B cell (primary cell): ENCODE data around the gene ZBTB4. TPM values are rescaled to one million over a fixed set of nuclear protein-coding genes. Genes with fewer than 3 reads are reported as not detected.

Source experiments
- ATAC-seq: fragments of 200-7000 bp; cut with Tn5 transposase; one replicate; pipeline ENCODE4 v1.10.0; 2021; ENCODE audit warnings: low read depth, mild to moderate bottlenecking, moderate number of reproducible peaks, moderate library complexity
- CTCF ChIA-PET: fragments of 350-600 bp; sonication (Branson Sonifier 250); formaldehyde crosslinking; loops from one replicate; lab custom pipeline; 2021; ENCODE audit warnings: antibody characterized with exemption, inconsistent platforms; lab: Charles Lee
- POLR2A ChIA-PET: fragments of 350-600 bp; sonication (Branson Sonifier 250); formaldehyde crosslinking; loops from one replicate; lab custom pipeline; 2021; ENCODE audit warnings: antibody characterized with exemption; lab: Charles Lee
- DNase-seq: peaks from one replicate; pipeline ENCODE4 v3.0.0; 2013
- H2AFZ ChIP-seq: 2 replicates; pipeline ENCODE4 v1.6.1; 2012; ENCODE audit warnings: mild to moderate bottlenecking, low read depth, low read length; ENCODE audit not compliant: insufficient read depth, poor library complexity, severe bottlenecking
- H3K27ac ChIP-seq, 2 donors: 1 replicate in 1 of 2; 2 replicates in 1 of 2; pipeline ENCODE4 v1.5.1; 2012 to 2013; ENCODE audit warnings: low read length in 2 of 2, mild to moderate bottlenecking in 2 of 2, moderate library complexity in 1 of 2
- H3K27me3 ChIP-seq, 4 experiments: fragments of 200-600 bp in 1 of 4; sonication (generic) in 1 of 4; replicated peaks in 1 of 4; 1 replicate in 2 of 4; 2 replicates in 2 of 4; pipeline versions ENCODE4 v1.6.1 to v1.7.0; 2013 to 2016; ENCODE audit warnings: low read length in 3 of 4, mild to moderate bottlenecking in 2 of 4, mixed read lengths in 1 of 4, moderate library complexity in 1 of 4; ENCODE audit not compliant: insufficient read depth in 4 of 4, control insufficient read depth in 3 of 4; ENCODE audit errors: control extremely low read depth in 1 of 4
- H3K36me3 ChIP-seq, 2 experiments: replicated peaks in 1 of 2; 1 replicate in 1 of 2; 2 replicates in 1 of 2; pipeline versions ENCODE4 v1.6.1 to v1.7.1; 2013; ENCODE audit warnings: low read length in 1 of 2; ENCODE audit not compliant: insufficient read depth in 2 of 2, control insufficient read depth in 1 of 2; ENCODE audit errors: control extremely low read depth in 1 of 2, extremely low read depth in 1 of 2
- H3K4me1 ChIP-seq, 2 donors: fragments of 200-600 bp in 1 of 2; sonication (generic) in 1 of 2; 1 replicate in 1 of 2; 2 replicates in 1 of 2; pipeline versions ENCODE4 v1.5.1 to v1.6.1; 2013 to 2017; ENCODE audit warnings: low read length in 2 of 2; ENCODE audit not compliant: control insufficient read depth in 2 of 2, insufficient read depth in 2 of 2
- H3K4me2 ChIP-seq: replicated peaks from 2 replicates; pipeline ENCODE3; 2012; ENCODE audit warnings: mild to moderate bottlenecking, low read depth, low read length; ENCODE audit not compliant: poor library complexity, severe bottlenecking
- H3K4me3 ChIP-seq, 5 experiments: fragments of 200-600 bp in 1 of 5; sonication (generic) in 1 of 5; 1 replicate in 3 of 5; 2 replicates in 2 of 5; pipeline versions ENCODE4 v1.5.1 to v1.7.0; 2011 to 2016; ENCODE audit warnings: low read length in 4 of 5, mild to moderate bottlenecking in 4 of 5, low read depth in 2 of 5, control low read depth in 1 of 5, moderate library complexity in 1 of 5; ENCODE audit not compliant: insufficient read depth in 1 of 5; ENCODE audit errors: control extremely low read depth in 1 of 5, extremely low read depth in 1 of 5
- H3K79me2 ChIP-seq: fragments of 200-600 bp; sonication (generic); one replicate; pipeline ENCODE4 v1.6.0; 2016; ENCODE audit warnings: low read length; ENCODE audit not compliant: control insufficient read depth, insufficient read depth
- H3K9ac ChIP-seq: fragments of 200-600 bp; sonication (generic); 2 replicates; pipeline ENCODE4 v1.6.1; 2017; ENCODE audit warnings: mild to moderate bottlenecking, low read length, moderate library complexity
- H3K9me3 ChIP-seq, 3 donors: one replicate each; pipeline versions ENCODE4 v1.6.1 to v1.7.1; 2013; ENCODE audit warnings: low read length in 2 of 3; ENCODE audit not compliant: control insufficient read depth in 2 of 3, insufficient read depth in 1 of 3; ENCODE audit errors: control extremely low read depth in 1 of 3
- H4K20me1 ChIP-seq: 2 replicates; pipeline ENCODE4 v1.6.0; 2012; ENCODE audit warnings: mild to moderate bottlenecking, low read length; ENCODE audit not compliant: insufficient read depth, control insufficient read depth, poor library complexity, severe bottlenecking
- H3K27ac Mint-ChIP-seq: one replicate; pipeline ENCODE4 v1.8.0; 2021; ENCODE audit warnings: mixed read lengths
- H3K27me3 Mint-ChIP-seq: one replicate; pipeline ENCODE4 v1.8.0; 2021; ENCODE audit warnings: mixed read lengths
- H3K4me1 Mint-ChIP-seq: one replicate; pipeline ENCODE4 v1.8.0; 2021; ENCODE audit warnings: mixed read lengths
- H3K4me3 Mint-ChIP-seq: one replicate; pipeline ENCODE4 v1.8.0; 2021; ENCODE audit warnings: mixed read lengths
- H3K9me3 Mint-ChIP-seq: one replicate; pipeline ENCODE4 v1.8.0; 2022; ENCODE audit warnings: mixed read lengths; ENCODE audit not compliant: insufficient read depth
- CTCF ChIP-seq: fragments of 200-600 bp; IDR thresholded peaks from one replicate; pipeline ENCODE4 v1.8.0; 2022; ENCODE audit warnings: antibody characterized with exemption, mild to moderate bottlenecking
- EZH2 ChIP-seq: IDR thresholded peaks from 2 replicates; pipeline ENCODE4 v1.6.1; 2012; ENCODE audit warnings: borderline replicate concordance, low read depth, mild to moderate bottlenecking, moderate library complexity, low read length; ENCODE audit not compliant: insufficient read depth, poor library complexity, severe bottlenecking
- WGBS: methylation state at CpG from one replicate; pipeline ENCODE4 v1.1.5; 2013; ENCODE audit warnings: missing lambda C conversion rate; ENCODE audit not compliant: insufficient coverage; 5-methylcytosine and 5-hydroxymethylcytosine counted together
- intact Hi-C: fragments of 100-400 bp; cut with micrococcal nuclease; formaldehyde crosslinking; loops from one replicate; pipeline ENCODE4 v1.10.0; 2022
- polyA plus RNA-seq: library from polyadenylated mRNA; depleted of rRNA; stranded (reverse); fragments of >200 nt; gene quantifications from 2 replicates; pipeline ENCODE4 v1.2.3, GENCODE V29; 2012
- total RNA-seq, 2 donors: library from RNA; stranded (reverse); fragments of 120-200 nt in 1 of 2; gene quantifications; 1 replicate in 1 of 2; 2 replicates in 1 of 2; pipeline versions ENCODE4 v1.2.3 to v1.2.4, GENCODE V29; 2013 to 2022

The ZBTB4 gene
- total and polyA plus RNA-seq, 2 donors (not counting 1 experiment from before 2014, with no cell fraction given): 19.2 to 62.4 TPM

GRCh38 chr17:7502171-7502847, 22.9 kb upstream of the ZBTB4 start:
- intact Hi-C loops: no loop called here
- no peaks in the 10 kb centered on the region for H3K4me1 ChIP-seq
- no peak overlapping the region for H3K4me2 ChIP-seq
- H4K20me1 ChIP-seq: peaks cover 24% of the 10 kb centered on the region
- DNase-seq: no peak
- TF ChIP-seq CTCF (no peak), EZH2 (no peak)
- H3K36me3 ChIP-seq: peaks cover 10 to 86% of the 10 kb centered on the region in 2 experiments
- H3K4me3 Mint-ChIP-seq: no peak overlapping the region
- H3K4me3 ChIP-seq: no peak overlapping the region
- H3K27me3 Mint-ChIP-seq: no peaks in the 10 kb centered on the region
- 94% methylated on average over 18 of the region's 20 CpGs for WGBS
- H3K27ac ChIP-seq: no peak overlapping the region
- peaks cover 8% of the 10 kb centered on the region for H3K79me2 ChIP-seq
- no peaks in the 10 kb centered on the region for H3K9me3 Mint-ChIP-seq
- no peak for ATAC-seq
- no peaks in the 10 kb centered on the region for H3K27me3 ChIP-seq
- no peak overlapping the region for H3K27ac Mint-ChIP-seq
- no peak overlapping the region for H3K9ac ChIP-seq
- POLR2A ChIA-PET: interaction anchor here (0.5 kb wide), 1 partner anchor 14 kb away, joined by 5 read pairs; no protein-coding TSS in a partner anchor
- H3K4me1 Mint-ChIP-seq: no peaks in the 10 kb centered on the region
- H2AFZ ChIP-seq: no peak overlapping the region
- H3K9me3 ChIP-seq: no peaks in the 10 kb centered on the region
- CTCF ChIA-PET: interaction anchor here (1.1 to 1.6 kb wide), 4 partner anchors 10 to 148 kb away, joined by 3 to 6 read pairs (median 4); no protein-coding TSS in a partner anchor

- intact Hi-C loops: no loop called here
Measured at GRCh38 chr17:7501729-7502128, 22.3 kb upstream of the ZBTB4 start.

More at GRCh38 chr17:7501729-7502128, 22.3 kb upstream of the ZBTB4 start:
- no peak overlapping the region for H3K27ac Mint-ChIP-seq
- Histone ChIP-seq H3K4me2 (no peak overlapping the region), H3K4me1 (no peaks in the 10 kb centered on the region), H3K36me3 (peaks cover 10 to 91% of the 10 kb centered on the region in 2 experiments), H3K79me2 (peaks cover 8% of the 10 kb centered on the region), H3K9me3 (no peaks in the 10 kb centered on the region), H4K20me1 (peaks cover 30% of the 10 kb centered on the region), H3K4me3 (no peak overlapping the region), H3K27me3 (no peaks in the 10 kb centered on the region), H3K9ac (no peak overlapping the region), H2AFZ (no peak overlapping the region), H3K27ac (no peak overlapping the region)
- H3K9me3 Mint-ChIP-seq: no peaks in the 10 kb centered on the region
- ChIA-PET POLR2A (no interaction called here), CTCF (interaction anchor here (1.5 to 1.6 kb wide), 2 partner anchors 11 to 13 kb away, joined by 3 to 6 read pairs; no protein-coding TSS in a partner anchor)
- no peaks in the 10 kb centered on the region for H3K4me1 Mint-ChIP-seq
- no peak overlapping the region for H3K4me3 Mint-ChIP-seq
- ATAC-seq (no peak), DNase-seq (no peak)
- 98% methylated on average over 11 of the region's 14 CpGs for WGBS
- TF ChIP-seq EZH2: no peak
- TF ChIP-seq CTCF: no peak
- H3K27me3 Mint-ChIP-seq: no peaks in the 10 kb centered on the region
